Esophagus muscularis mucosa (tissue), 4 donors: ENCODE data around the gene XRCC4.

Experiments
- EP300 ChIP-seq: sonication (generic); formaldehyde crosslinking; IDR thresholded peaks from one replicate; pipeline ENCODE4 v1.6.1; 2017; ENCODE audit warnings: antibody characterized with exemption
- POLR2A ChIP-seq: fragments of 450-650 bp; IDR thresholded peaks from one replicate; pipeline ENCODE4 v1.6.1; 2017; ENCODE audit warnings: antibody characterized with exemption, moderate library complexity, mild to moderate bottlenecking, low read depth
- POLR2AphosphoS5 ChIP-seq, 2 donors: sonication (generic); formaldehyde crosslinking; IDR thresholded peaks; one replicate each; pipeline ENCODE4 v1.6.1; 2017; ENCODE audit warnings: antibody characterized with exemption in 2 of 2
- TF ChIP-seq, protein P1 (sequence below), 3 experiments: fragments of 200-600 bp in 2 of 3; fragments of 450-650 bp in 1 of 3; sonication (generic) in 2 of 3; IDR thresholded peaks; one replicate each; pipeline ENCODE4 v1.5.1; 2017 to 2019; ENCODE audit warnings: antibody characterized with exemption in 3 of 3, mild to moderate bottlenecking in 2 of 3, moderate library complexity in 1 of 3

DNA sequence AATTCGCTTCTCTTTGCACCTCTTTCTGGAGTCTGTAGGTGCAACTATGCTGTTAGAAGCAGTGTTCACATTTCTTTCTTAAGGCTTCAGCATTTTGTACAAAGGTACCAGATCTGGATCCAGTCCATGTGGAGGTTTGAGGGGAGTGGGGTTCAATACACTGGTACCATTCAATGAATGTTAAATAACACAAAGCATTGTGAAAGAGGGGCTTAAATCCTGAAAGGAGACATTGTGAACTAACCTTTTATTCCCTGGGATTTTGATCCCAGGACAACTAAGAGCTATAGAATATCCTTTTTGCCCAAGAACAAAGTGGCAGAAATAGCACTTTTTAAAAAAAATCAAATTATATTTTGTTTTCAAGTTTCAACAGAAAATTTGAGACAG, 286.5 kb downstream of the XRCC4 start:
- TF ChIP-seq POLR2AphosphoS5 (IDR thresholded peaks at IDR 0.05) (no peak), POLR2A (no peak), EP300 (no peak)
- TF ChIP-seq, protein P1, sequence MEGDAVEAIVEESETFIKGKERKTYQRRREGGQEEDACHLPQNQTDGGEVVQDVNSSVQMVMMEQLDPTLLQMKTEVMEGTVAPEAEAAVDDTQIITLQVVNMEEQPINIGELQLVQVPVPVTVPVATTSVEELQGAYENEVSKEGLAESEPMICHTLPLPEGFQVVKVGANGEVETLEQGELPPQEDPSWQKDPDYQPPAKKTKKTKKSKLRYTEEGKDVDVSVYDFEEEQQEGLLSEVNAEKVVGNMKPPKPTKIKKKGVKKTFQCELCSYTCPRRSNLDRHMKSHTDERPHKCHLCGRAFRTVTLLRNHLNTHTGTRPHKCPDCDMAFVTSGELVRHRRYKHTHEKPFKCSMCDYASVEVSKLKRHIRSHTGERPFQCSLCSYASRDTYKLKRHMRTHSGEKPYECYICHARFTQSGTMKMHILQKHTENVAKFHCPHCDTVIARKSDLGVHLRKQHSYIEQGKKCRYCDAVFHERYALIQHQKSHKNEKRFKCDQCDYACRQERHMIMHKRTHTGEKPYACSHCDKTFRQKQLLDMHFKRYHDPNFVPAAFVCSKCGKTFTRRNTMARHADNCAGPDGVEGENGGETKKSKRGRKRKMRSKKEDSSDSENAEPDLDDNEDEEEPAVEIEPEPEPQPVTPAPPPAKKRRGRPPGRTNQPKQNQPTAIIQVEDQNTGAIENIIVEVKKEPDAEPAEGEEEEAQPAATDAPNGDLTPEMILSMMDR (IDR thresholded peaks at IDR 0.05) = no peak
